HepG2 (cell line): ENCODE results near the gene ZBTB20. TPM values are rescaled to one million over a fixed set of nuclear protein-coding genes. Genes with fewer than 3 reads are reported as not detected.
A peak's percentile ranks its signal among the peaks of the same experiment; 100 is the strongest.

ENCODE experiments used
- AGO1 ChIP-seq: fragments of 200-400 bp; formaldehyde crosslinking; IDR thresholded peaks from 2 replicates; pipeline ENCODE4 v1.6.1; 2017; ENCODE audit warnings: mild to moderate bottlenecking, low read depth, low read length, moderate library complexity; ENCODE audit not compliant: poor library complexity, severe bottlenecking
- BHLHE40 ChIP-seq: IDR thresholded peaks from 2 replicates; pipeline ENCODE4 v1.6.1; 2011; ENCODE audit warnings: low read length, improper control_type of control experiment
- BORCS8-MEF2B ChIP-seq: sonication (generic); formaldehyde crosslinking; IDR thresholded peaks from 2 replicates; pipeline ENCODE4 v1.8.0; 2022; ENCODE audit warnings: mild to moderate bottlenecking, missing genetic modification reagents
- BRD4 ChIP-seq: sonication (generic); formaldehyde crosslinking; IDR thresholded peaks from 2 replicates; pipeline ENCODE4 v1.4.0; 2020; ENCODE audit warnings: missing genetic modification reagents
- ELF4 ChIP-seq: sonication (generic); formaldehyde crosslinking; IDR thresholded peaks from 2 replicates; pipeline ENCODE4 v1.5.0; 2020; ENCODE audit warnings: missing genetic modification reagents, mild to moderate bottlenecking, moderate library complexity, borderline replicate concordance
- EZH2 ChIP-seq: conservative IDR thresholded peaks from 2 replicates; pipeline ENCODE4 v1.6.1; 2012; ENCODE audit warnings: mild to moderate bottlenecking, low read depth, low read length, moderate library complexity
- FLYWCH1 ChIP-seq: sonication (generic); formaldehyde crosslinking; IDR thresholded peaks from 2 replicates; pipeline ENCODE4 v1.8.1; 2023; ENCODE audit warnings: mild to moderate bottlenecking, missing genetic modification reagents
- FOXK1 ChIP-seq: sonication (generic); formaldehyde crosslinking; IDR thresholded peaks from 2 replicates; pipeline ENCODE4 v1.4.0; 2020; ENCODE audit warnings: low read depth, missing genetic modification reagents, borderline replicate concordance
- FOXP1 ChIP-seq, 2 experiments: fragments of 450-650 bp in 1 of 2; IDR thresholded peaks; 2 replicates each; pipeline ENCODE4 v1.6.1; 2017 to 2018; ENCODE audit warnings: antibody characterized with exemption in 1 of 2
- GABPA ChIP-seq, 2 experiments: IDR thresholded peaks; 2 replicates each; pipeline ENCODE4 v1.6.1; 2011 to 2016; ENCODE audit warnings: low read depth in 2 of 2, low read length in 1 of 2, missing biosample characterization in 1 of 2, missing genetic modification characterization in 1 of 2
- HHEX ChIP-seq: IDR thresholded peaks from 2 replicates; pipeline ENCODE4 v1.6.1; 2016; ENCODE audit warnings: control low read depth
- HNF4A ChIP-seq: sonication (generic); formaldehyde crosslinking; IDR thresholded peaks from 2 replicates; pipeline ENCODE4 v1.4.0; 2020; ENCODE audit warnings: missing genetic modification reagents
- HNRNPL ChIP-seq: fragments of 200-400 bp; formaldehyde crosslinking; IDR thresholded peaks from 2 replicates; pipeline ENCODE4 v1.6.1; 2017; ENCODE audit warnings: mild to moderate bottlenecking, low read depth, low read length
- MIER2 ChIP-seq: IDR thresholded peaks from 2 replicates; pipeline ENCODE4 v1.6.1; 2016; ENCODE audit warnings: missing biosample characterization, missing genetic modification reagents
- NFE2L2 ChIP-seq: fragments of 150-350 bp; IDR thresholded peaks from 2 replicates; pipeline ENCODE4 v1.6.1; 2014; ENCODE audit warnings: low read length
- RBM39 ChIP-seq: fragments of 200-400 bp; formaldehyde crosslinking; IDR thresholded peaks from one replicate; pipeline ENCODE4 v1.6.1; 2018; ENCODE audit warnings: antibody characterized with exemption, mild to moderate bottlenecking, low read depth, low read length; ENCODE audit not compliant: poor library complexity, severe bottlenecking
- SETDB1 ChIP-seq: sonication (generic); formaldehyde crosslinking; IDR thresholded peaks from 2 replicates; pipeline ENCODE4 v1.5.1; 2020; ENCODE audit warnings: missing genetic modification reagents, mild to moderate bottlenecking, borderline replicate concordance
- YEATS2 ChIP-seq: sonication (generic); formaldehyde crosslinking; IDR thresholded peaks from 2 replicates; pipeline ENCODE4 v1.4.0; 2020; ENCODE audit warnings: missing genetic modification reagents, borderline replicate concordance
- ZBTB8A ChIP-seq: sonication (generic); formaldehyde crosslinking; IDR thresholded peaks from 2 replicates; pipeline ENCODE4 v1.4.0; 2020; ENCODE audit warnings: mild to moderate bottlenecking, low read depth, missing genetic modification reagents, borderline replicate concordance
- ZNF160 ChIP-seq: sonication (generic); formaldehyde crosslinking; IDR thresholded peaks from 2 replicates; pipeline ENCODE4 v1.8.0; 2022; ENCODE audit warnings: mild to moderate bottlenecking, inconsistent platforms, missing genetic modification reagents
- ZNF383 ChIP-seq: sonication (generic); formaldehyde crosslinking; IDR thresholded peaks from 2 replicates; pipeline ENCODE4 v1.4.0; 2020; ENCODE audit warnings: missing genetic modification reagents, mild to moderate bottlenecking, borderline replicate concordance
- ZNF567 ChIP-seq: sonication (generic); formaldehyde crosslinking; IDR thresholded peaks from 2 replicates; pipeline ENCODE4 v1.8.1; 2023; ENCODE audit warnings: mild to moderate bottlenecking, missing genetic modification reagents, borderline replicate concordance
- ZNF678 ChIP-seq: sonication (generic); formaldehyde crosslinking; IDR thresholded peaks from 2 replicates; pipeline ENCODE4 v1.4.0; 2020; ENCODE audit warnings: mild to moderate bottlenecking, missing genetic modification reagents
- ZNF766 ChIP-seq: sonication (generic); formaldehyde crosslinking; IDR thresholded peaks from 2 replicates; pipeline ENCODE4 v1.5.0; 2020; ENCODE audit warnings: missing genetic modification reagents, borderline replicate concordance
- ZNF839 ChIP-seq: sonication (generic); formaldehyde crosslinking; IDR thresholded peaks from 2 replicates; pipeline ENCODE4 v1.4.0; 2020; ENCODE audit warnings: missing genetic modification reagents, mild to moderate bottlenecking, borderline replicate concordance
- polyA plus RNA-seq, 8 experiments: library from polyadenylated mRNA; depleted of rRNA in 3 of 8; stranded (reverse) in 7 of 8; unstranded in 1 of 8; fragments of >200 nt; fragmentation: Illumina TruSeq in 4 of 8; extraction: Trizol in 4 of 8; gene quantifications; 2 replicates each; pipeline versions ENCODE4 v1.2.1 to v1.2.3, GENCODE V29; 2011 to 2016; ENCODE audit warnings: low read depth in 4 of 8, missing spikeins in 1 of 8, mixed read lengths in 1 of 8; ENCODE audit not compliant: insufficient read depth in 1 of 8
- total RNA-seq, 5 experiments: library from RNA; depleted of rRNA; stranded (reverse); fragments of >200 nt; fragmentation: Illumina TruSeq; extraction: Trizol; gene quantifications; 2 replicates each; pipeline ENCODE4 v1.2.3, GENCODE V29; 2016; ENCODE audit warnings: low read depth in 1 of 5
- TF ChIP-seq, protein P1 (sequence below): sonication (generic); formaldehyde crosslinking; IDR thresholded peaks from 2 replicates; pipeline ENCODE4 v1.4.0; 2020; ENCODE audit warnings: mild to moderate bottlenecking, low read depth, missing genetic modification reagents
- TF ChIP-seq, protein P2 (sequence below): conservative IDR thresholded peaks from 2 replicates; pipeline ENCODE4 v1.6.1; 2018; ENCODE audit warnings: missing genetic modification reagents
- TF ChIP-seq, protein P3 (sequence below): sonication (generic); formaldehyde crosslinking; conservative IDR thresholded peaks from 2 replicates; pipeline ENCODE4 v1.8.1; 2023; ENCODE audit warnings: missing genetic modification reagents

Gene ZBTB20
- total and polyA plus RNA-seq, 2 of the 13 experiments (the other 11 are each of a cell fraction or from before 2014, with no cell fraction given) = 1.9 to 8.8 TPM

DNA sequence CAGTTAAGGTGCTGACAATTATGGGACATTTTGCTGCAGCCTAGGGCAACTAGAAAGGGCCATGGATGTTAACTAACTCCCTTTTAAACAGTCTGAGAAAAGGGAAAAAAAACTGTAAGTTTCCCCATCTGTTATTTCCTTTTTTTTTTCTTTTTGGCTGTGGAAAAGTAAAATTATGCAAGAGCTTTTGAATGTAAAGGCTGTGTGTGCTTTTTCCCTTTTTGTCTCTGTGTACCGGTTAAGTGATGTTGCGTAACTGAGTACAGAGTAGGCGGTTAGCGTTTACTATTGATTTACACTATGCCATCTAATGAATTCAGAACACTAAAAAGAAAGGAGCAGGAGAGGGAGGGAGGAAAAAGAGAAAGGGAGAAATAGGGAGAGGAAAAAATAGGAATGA is 449.7 kb downstream of the ZBTB20 start (continued):
- TF ChIP-seq ELF4 (CRISPR knock-in tag) = no peak
- no peak for TF ChIP-seq BHLHE40
- TF ChIP-seq ZBTB8A = no peak
- no peak for TF ChIP-seq SETDB1 (CRISPR knock-in tag)
- no peak for TF ChIP-seq ZNF766 (CRISPR knock-in tag)
- TF ChIP-seq, protein P1, sequence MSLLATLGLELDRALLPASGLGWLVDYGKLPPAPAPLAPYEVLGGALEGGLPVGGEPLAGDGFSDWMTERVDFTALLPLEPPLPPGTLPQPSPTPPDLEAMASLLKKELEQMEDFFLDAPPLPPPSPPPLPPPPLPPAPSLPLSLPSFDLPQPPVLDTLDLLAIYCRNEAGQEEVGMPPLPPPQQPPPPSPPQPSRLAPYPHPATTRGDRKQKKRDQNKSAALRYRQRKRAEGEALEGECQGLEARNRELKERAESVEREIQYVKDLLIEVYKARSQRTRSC = no peak
- no peak for TF ChIP-seq FOXK1 (CRISPR knock-in tag)
- TF ChIP-seq, protein P2, sequence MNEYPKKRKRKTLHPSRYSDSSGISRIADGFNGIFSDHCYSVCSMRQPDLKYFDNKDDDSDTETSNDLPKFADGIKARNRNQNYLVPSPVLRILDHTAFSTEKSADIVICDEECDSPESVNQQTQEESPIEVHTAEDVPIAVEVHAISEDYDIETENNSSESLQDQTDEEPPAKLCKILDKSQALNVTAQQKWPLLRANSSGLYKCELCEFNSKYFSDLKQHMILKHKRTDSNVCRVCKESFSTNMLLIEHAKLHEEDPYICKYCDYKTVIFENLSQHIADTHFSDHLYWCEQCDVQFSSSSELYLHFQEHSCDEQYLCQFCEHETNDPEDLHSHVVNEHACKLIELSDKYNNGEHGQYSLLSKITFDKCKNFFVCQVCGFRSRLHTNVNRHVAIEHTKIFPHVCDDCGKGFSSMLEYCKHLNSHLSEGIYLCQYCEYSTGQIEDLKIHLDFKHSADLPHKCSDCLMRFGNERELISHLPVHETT = no peak
- TF ChIP-seq AGO1 = no peak
- no peak for TF ChIP-seq ZNF678 (CRISPR knock-in tag)
- no peak for TF ChIP-seq HHEX (CRISPR knock-in tag)
- TF ChIP-seq ZNF839 = no peak
- TF ChIP-seq FOXP1 (IDR thresholded peaks at IDR 0.05) = no peak
- TF ChIP-seq FOXP1 (CRISPR knock-in tag; IDR thresholded peaks at IDR 0.05) = 0 out of 2 replicates have a peak, but pooled peaks have one; percentile 36
- TF ChIP-seq FLYWCH1 (CRISPR knock-in tag) = no peak
- TF ChIP-seq, protein P3, sequence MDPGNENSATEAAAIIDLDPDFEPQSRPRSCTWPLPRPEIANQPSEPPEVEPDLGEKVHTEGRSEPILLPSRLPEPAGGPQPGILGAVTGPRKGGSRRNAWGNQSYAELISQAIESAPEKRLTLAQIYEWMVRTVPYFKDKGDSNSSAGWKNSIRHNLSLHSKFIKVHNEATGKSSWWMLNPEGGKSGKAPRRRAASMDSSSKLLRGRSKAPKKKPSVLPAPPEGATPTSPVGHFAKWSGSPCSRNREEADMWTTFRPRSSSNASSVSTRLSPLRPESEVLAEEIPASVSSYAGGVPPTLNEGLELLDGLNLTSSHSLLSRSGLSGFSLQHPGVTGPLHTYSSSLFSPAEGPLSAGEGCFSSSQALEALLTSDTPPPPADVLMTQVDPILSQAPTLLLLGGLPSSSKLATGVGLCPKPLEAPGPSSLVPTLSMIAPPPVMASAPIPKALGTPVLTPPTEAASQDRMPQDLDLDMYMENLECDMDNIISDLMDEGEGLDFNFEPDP (CRISPR knock-in tag) = no peak
- no peak for TF ChIP-seq MIER2 (CRISPR knock-in tag)
- TF ChIP-seq RBM39 = no peak
- TF ChIP-seq HNRNPL = no peak
- TF ChIP-seq BORCS8-MEF2B (CRISPR knock-in tag) = no peak
- TF ChIP-seq ZNF160 (CRISPR knock-in tag) = no peak
- no peak; the same call in 1 of the 2 replicates for TF ChIP-seq YEATS2 (CRISPR knock-in tag)
- TF ChIP-seq NFE2L2 = no peak
- no peak for TF ChIP-seq BRD4 (CRISPR knock-in tag)
- no peak for TF ChIP-seq HNF4A (CRISPR knock-in tag)
- TF ChIP-seq ZNF567 = no peak
- no peak for TF ChIP-seq ZNF383
- no peak for TF ChIP-seq GABPA (IDR thresholded peaks at IDR 0.05; ENCODE audit: low read depth, low read length)
- no peak for TF ChIP-seq GABPA (CRISPR knock-in tag; IDR thresholded peaks at IDR 0.05; ENCODE audit: low read depth)
- TF ChIP-seq EZH2 = no peak
